Medulla oblongata (tissue), 1 donor: ENCODE results near the gene GABRA5.
"Not testable (repeated sequence)": the region's sequence is repeated elsewhere in the genome, so short reads cannot be mapped to it uniquely, and the experiment has no call there.

Experiments
- DNase-seq: peaks from one replicate; pipeline ENCODE4 v3.0.0-alpha.2; 2015; ENCODE audit errors: extremely low spot score

The GABRA5 gene

DNA sequence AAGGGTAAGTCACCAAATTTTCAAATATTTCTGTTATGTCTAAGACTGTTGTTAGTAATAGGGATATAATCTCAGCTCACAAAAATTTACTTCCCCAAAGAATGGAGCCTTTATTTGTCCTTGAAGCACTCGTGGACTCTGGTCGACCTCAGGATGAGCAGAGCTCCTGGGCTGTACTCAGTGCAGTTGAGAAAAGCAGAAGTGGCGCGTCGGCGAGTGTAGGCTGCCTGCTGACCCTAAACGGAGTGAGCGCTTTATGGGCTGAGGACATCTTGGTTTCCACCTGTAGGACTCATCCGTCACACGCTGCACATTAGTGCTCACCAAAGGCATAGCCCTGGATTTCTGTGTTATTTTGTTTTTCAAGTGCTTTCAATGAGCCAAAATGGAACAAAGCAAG is 11.0 kb downstream of the GABRA5 start:
- no peak for DNase-seq

DNA sequence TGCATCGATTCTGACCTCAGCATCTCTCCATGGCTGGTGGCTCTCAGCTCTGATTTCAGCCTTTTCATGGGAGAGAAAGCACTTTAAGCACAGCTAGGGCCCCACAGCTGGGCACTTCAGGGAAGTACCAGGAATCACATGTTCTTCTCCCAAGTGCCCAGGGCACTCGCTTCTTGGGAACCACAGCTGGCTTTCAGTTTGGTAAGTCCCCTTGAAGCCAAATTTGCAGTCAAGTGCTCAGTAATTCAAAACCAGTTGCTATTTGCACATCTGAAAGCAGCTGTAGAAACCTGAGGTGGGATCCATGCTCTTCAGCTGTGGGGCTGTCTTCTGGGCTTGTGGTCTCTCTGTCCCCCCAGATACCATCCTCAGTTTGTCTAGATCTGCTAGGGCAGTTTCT is 12.8 kb downstream of the GABRA5 start:
- no peak for DNase-seq

DNA sequence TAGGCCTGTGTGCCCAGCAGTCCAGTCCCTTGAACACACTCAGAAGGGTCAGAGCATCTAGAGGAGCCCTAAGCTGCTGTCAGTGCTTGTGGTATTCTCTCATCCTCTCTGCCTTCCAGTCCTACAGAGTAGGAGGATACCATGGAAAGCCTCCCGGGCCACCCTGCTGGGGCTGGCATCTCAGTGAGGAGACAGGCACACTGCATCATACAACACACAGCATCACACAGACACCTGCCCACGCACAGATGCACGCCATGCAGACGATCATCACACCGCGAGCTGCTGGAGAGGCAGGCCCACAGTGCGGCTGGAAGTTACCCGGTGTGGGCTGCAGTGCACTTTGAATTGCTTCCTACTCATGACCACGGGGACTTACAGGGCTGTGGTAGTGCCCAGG is 15.2 kb downstream of the GABRA5 start:
- DNase-seq: no peak

DNA sequence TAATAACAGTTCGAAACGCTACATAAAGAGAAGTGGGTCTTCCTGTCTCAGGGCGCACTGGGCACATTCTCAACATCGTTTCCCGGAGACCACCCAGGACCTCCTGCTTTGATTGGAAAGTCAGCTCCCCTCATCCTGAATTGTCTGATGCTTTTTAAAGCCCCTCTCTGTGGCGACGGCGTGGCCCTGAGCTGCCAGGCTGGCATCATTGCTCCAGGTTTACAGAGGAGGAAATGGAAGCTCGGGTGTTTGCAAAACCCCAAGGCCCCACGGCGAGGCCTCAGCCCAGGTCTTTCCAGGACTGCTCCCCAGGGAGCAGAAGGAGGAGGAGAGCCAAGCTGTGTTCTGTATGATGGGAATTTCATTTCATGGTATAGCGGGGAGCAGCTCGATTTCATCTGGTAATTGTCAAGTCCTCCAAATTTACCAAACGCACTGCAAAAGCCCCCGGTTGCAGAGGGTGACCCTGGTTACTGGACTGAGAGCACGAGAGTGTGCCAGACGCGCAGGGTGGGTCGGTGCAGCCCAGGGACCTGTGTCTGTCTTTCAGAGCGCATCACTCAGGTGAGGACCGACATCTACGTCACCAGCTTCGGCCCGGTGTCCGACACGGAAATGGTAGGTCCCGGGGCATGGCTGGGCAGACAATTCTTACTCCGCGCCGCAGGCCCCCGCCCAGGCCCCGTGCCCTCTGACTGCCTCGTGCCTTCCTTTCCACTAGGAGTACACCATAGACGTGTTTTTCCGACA is 15.9 kb downstream of the GABRA5 start:
- DNase-seq: no peak

- no peak for DNase-seq
These were observed 16.6 kb downstream of the GABRA5 start for GRCh38 chr15:26883466-26883865.

DNA sequence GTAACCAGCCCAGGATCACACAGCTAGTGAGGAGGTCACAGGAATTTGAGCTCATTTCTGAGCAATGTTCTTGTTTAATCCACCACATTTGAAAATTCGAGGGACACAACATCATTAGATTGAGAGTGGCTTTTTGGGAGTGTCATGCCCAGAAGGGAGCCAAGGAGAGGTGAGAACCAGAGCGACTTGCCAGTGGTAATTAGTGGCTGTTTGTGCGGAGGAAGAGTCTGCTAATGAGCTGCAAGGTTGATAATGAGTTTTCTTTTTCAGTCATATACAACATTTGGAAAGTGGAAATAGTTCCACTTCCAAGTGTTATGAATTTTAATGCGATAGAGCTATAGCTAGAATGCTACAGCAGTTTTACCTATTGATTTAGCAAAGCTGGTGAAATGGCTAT is 19.7 kb downstream of the GABRA5 start:
- no peak for DNase-seq

DNA sequence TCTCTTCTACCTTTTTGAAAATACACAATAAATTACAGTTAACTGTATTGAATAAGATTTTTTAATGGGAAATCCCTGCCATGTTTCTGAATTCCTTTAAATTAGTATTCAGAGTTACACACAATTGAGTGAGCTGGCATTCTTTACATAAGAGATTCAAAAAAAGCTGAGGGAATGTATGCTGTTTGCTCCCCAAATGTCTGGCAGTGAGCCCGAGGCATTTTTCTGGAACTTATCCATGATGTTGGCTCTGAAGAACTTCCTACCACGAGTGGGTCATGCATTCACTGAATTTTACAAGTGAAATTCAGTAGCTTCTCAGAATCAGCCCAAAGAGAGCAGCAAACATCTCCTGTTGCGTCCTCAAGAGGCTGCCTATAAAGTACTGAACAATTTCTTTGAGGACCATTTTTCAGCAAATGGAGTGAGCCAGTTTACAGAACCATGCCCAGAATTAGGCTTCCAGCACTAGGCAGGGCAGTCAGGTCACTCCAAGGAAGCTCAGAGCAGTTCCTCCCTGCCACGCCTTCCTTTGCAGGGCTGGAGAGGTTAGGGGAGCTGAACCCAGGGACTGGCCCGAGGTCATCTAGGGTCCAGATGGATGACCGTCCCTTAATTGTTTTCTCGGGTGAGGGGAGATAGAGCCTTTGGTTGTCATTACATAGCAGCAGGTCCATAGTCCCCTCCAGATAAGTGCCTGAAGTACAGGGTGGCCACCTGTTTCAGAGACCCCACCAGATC is 21.2 kb downstream of the GABRA5 start:
- DNase-seq: no peak

DNA sequence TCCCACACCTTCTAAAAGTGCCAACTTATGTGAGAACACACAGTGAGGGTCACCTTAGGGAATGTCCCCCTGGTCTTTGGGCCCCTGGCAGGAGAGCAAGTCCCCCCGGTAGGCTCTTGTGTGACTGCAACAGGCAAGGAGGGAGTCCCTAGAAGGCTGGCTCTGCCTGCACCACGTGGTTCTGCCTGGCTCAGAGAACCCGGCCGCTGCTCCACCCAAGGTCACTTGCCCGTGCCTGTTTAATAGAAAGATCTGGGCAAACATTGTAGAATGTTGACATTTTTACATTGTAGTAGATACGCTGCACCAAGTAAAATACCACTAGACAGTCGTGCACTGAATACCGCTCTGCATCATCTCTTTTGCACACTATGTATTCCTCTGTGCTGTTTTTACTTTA is 21.9 kb downstream of the GABRA5 start:
- DNase-seq: no peak

DNA sequence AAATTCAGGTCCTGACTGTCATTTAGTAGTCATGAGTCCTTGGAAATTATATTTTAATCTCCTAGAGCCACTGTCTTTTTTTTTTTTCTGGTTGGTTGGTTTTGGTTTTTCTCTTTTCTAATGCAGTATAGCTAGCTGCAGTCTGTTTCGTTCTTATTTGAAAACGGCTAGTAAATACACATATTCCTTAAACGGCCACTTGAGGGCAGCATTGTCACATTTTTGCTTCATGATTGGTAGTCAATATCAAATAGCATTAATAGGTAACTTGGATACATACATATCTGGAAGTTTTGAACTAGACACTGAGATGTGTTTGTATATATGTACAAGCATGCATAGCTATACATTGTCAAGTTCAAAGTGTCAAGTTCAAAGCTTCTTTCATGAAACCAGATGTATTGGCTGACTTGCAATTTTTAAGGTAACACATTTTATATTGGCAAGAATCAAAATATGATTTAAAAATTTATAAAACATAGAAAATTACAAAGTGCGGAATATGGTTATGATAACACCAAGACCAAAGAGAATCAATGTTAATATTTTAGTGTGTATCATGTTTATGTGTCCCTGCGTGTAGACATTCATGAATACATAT is 22.5 kb downstream of the GABRA5 start:
- DNase-seq: peak; percentile 87

- DNase-seq: no peak
These were observed 23.6 kb downstream of the GABRA5 start for GRCh38 chr15:26890451-26890850.

DNA sequence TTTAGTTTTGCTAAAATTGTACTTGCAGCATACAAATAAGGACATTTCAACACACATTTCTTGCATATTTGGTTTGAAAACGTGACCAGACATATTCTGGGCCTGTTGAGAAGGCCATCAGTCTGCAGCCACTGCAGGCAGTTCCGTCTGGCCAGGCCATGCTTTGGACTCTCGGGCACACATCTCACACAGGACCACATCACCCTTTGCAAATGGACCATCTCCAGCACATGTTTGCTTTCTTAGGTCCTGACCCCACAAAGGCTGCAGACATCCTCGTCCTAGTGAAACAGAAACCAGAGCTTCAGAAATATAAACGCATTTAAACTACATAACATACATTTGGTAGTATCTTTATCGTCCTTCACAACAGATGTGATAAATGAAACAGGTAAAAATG is 24.1 kb downstream of the GABRA5 start:
- no peak for DNase-seq

DNA sequence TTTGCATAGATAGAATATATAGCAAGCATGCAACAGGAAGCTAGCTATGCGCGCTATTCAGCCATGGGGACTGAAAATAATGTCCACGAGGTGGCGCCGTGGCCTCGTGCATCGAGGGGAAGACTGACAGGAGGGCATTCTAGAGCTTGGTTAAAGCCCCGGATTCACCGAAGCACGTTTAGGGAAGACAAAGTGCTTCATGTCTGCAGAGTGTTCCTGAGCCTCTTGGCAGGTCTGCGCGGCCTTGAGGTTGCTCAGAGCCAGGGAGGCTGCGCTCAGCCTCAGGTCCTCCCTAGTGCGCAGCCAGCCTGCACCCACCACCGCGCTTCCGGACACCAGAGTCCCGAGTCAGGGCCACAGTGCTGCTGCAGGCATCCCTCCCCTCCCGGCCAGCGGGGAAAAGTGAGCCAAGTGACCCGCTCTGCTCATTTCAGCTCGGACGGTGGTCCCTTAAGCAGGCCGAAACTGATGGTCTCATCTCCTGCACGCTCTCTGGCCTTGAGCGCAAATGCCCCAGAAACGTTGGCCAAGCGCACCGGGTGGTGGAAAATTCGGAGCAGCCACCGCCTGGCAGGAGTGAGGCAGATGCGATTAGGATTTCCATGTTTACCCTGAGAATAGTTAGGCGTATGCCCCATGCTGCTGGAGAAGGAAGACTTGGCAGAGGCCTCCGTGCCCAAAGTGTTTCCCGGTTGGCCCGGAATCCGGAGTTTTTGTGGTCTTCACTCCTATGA is 24.8 kb downstream of the GABRA5 start:
- DNase-seq: peak; percentile 82

- no peak for DNase-seq
These were observed 25.3 kb downstream of the GABRA5 start for GRCh38 chr15:26892182-26892518.

DNA sequence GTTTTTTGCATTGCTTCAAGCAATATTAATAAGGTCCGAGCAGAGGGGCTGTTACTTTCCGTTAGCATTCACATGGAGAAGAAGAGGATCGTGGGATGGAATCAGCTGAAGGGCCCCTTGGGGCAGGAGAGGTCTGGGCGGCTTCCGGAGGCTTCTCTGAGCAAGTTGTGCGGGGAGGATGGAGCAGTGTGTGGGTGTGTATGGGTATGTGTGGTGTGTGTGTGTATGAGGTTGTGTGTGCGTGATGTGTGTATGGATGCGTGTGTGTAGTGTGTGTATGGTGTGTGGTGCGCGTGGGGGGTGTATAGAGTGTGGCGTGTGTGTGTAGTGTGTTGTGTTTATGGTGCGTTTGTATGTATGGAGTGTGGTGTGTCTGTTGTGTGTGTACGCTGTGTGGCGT is 25.8 kb downstream of the GABRA5 start:
- DNase-seq: no peak

DNA sequence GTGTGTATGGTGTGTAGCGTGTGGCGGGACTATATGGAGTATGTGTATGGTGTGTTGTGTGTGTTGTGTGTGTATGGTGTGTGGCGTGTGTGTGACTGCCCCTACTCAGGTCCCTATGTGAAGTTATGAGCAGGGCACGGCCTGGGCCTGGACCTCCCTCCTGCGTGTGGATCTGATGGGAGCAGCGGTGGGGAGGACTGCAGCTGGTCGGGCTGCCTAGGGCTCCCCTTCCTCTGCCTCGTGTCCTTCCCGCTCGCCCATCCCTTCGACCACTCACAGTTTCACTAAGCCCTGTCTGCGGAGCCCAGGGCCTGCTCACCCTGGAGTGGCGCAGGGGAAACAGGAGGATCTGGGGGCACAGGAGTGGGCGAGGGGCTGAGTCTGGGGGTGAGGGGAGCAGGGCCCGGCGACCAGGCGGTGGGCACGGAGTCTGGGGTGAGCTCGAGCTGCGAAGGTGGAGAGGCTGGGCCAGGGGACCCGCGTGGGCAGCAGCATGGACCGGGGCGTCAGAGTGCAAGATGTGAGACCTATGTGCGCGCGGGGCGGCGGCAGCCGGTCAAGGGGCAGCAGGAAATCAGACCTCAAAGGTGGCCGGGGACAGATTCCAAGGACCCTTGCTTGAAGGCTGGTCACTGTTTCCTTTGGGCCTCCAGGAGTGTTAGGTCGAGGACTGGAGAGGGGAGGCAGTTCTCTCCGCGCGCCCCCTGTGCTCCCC is 26.6 kb downstream of the GABRA5 start:
- no peak for DNase-seq

DNA sequence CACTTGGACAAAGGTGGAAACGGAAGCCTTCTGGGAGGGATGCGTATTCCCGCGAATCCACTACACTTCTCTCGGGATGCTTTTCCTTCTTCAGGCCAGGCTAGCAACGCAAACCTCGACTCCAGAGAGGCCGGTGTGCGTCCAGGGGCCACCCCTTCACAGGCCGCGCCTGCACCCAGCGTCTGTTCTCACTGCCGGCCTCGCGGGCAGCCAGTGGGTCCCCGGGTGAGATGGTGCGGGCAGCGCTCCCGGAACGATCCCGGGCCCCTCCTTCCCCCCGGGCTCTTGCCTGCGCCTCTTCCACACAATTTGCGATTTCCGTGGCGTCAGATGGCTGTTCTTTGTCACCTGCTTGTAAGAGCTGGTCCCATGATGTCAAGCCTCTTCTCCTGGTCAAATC is 27.3 kb downstream of the GABRA5 start:
- no peak for DNase-seq

GRCh38 chr15:26895346-26895745 is 28.5 kb downstream of the GABRA5 start:
- DNase-seq: not testable (repeated sequence)

DNA sequence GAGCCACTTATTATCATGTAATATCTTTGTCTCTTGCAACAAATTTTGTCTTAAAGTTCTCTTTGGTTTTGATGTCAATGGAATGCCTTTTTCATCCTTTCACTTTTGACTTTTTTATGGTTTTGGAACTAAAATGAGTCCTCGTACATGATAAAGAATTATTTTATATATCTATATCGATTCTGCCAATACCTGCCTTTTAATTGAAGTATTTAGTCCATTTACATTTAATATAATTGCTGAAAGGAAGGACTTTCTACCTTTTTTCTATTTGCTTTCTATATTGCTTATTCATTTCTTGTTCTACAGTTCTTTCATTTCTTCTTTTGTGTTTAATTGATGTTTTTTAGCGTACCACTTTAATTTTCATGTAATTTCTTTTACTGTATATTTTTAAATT is 32.8 kb downstream of the GABRA5 start:
- no peak for DNase-seq

DNA sequence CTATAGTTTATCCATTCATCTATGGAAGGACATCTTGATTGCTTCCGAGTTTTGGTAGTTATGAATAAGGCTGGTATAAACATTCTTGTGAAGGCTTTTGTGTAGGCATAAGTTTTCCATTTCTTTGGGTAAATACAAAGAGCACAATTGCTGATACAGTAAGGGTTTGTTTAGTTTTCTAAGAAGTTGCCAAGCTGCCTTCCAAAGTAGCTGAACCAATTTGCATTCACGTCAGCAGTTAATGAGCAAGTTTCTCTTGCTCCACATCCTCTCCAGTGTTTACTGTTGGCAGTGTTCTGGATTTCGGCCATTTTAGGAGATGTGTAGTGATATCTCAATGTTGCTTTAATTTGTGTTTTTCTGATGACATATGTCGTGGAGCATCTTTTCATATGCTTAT is 34.2 kb downstream of the GABRA5 start:
- no peak for DNase-seq

DNA sequence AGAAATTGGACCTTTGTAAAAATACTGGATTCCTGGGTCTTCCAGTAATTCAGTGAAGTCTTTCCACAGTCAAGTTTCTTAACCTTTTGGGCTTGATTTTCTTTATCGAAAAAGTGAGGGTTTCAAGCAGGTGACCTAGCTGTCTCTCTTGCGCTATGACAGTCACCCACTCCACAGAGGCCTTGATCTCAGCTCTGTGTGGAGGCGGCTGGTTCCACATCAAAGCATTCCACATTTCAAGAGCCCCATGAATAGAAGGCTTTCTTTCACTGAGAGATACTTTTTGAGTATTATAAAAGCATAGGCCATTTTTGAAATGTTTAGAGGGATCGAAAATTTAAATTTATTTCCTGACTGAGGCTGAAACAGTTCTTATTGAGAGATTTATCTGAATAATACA is 43.9 kb downstream of the GABRA5 start:
- no peak for DNase-seq

DNA sequence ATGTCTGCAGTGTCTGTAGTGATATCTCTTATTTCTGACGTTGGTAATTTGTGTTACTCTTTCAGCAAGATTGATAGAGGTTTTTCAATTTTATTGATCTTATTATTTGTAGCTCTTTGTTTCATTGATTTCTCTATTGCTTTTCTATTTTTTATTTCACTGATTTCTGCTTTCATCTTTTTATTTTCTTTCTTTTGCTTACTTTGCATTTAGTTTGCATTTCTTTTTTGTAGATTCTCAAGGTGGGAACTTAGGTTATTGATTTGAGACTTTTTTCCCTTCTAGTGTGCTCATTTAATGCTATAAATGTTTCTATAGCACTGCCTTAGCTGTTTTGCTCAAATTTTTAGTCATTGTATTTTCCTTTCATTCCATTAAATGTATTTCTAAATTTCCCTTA is 54.6 kb downstream of the GABRA5 start:
- no peak for DNase-seq

DNA sequence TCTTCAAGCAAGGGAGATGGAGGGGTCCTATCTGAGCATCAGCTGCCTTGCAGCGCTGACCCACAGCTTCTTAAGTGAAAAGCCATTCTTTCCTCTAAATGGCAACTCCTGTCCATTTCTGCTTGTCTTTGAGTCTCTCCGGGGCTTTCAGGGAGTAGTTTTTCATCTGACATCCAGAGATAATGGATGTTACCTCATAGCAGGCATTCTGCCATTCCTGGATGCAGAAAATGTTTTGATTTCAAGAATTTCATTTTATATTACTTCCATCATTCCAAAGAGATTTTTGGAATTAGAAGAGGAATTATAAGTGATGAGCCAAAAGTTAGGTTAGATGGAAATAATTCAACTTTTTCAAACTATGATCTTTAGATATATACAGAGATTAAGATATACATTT is 59.2 kb downstream of the GABRA5 start:
- DNase-seq: no peak
